GM23338 (cell line): Measurements from ENCODE around the gene SLC51A. TPM values are rescaled to one million over a fixed set of nuclear protein-coding genes. Genes with fewer than 3 reads are reported as not detected.

Source experiments
- ATAC-seq: fragments of 200-7000 bp; cut with Tn5 transposase; 3 replicates; pipeline ENCODE4 v1.9.1; 2020
- DNase-seq: peaks from one replicate; pipeline ENCODE4 v3.0.0-alpha.2; 2015; ENCODE audit warnings: low spot score
- H2AFZ ChIP-seq: fragments of 200-600 bp; sonication (generic); 2 replicates; pipeline ENCODE4 v1.8.0; 2016; ENCODE audit warnings: antibody characterized with exemption, mild to moderate bottlenecking, moderate library complexity
- H3F3A ChIP-seq: fragments of 200-600 bp; sonication (generic); replicated peaks from 2 replicates; pipeline ENCODE4 v1.8.0; 2017; ENCODE audit warnings: antibody characterized with exemption, mixed run types, low read depth
- H3K27ac ChIP-seq: fragments of 200-600 bp; sonication (generic); 2 replicates; pipeline ENCODE4 v1.6.1; 2016; ENCODE audit warnings: low read depth
- H3K27me3 ChIP-seq: fragments of 200-600 bp; sonication (generic); 2 replicates; pipeline ENCODE4 v1.8.0; 2016; ENCODE audit warnings: mild to moderate bottlenecking, mixed run types, moderate library complexity; ENCODE audit not compliant: insufficient read depth
- H3K36me3 ChIP-seq: fragments of 200-600 bp; sonication (generic); 2 replicates; pipeline ENCODE4 v1.8.0; 2016; ENCODE audit warnings: mild to moderate bottlenecking; ENCODE audit not compliant: insufficient read depth
- H3K4me1 ChIP-seq: fragments of 200-600 bp; sonication (generic); 2 replicates; pipeline ENCODE4 v1.8.0; 2016; ENCODE audit warnings: mild to moderate bottlenecking, moderate library complexity; ENCODE audit not compliant: insufficient read depth
- H3K4me2 ChIP-seq: fragments of 200-600 bp; sonication (generic); 2 replicates; pipeline ENCODE4 v1.7.1; 2017; ENCODE audit warnings: mixed run types
- H3K4me3 ChIP-seq: fragments of 200-600 bp; sonication (generic); 2 replicates; pipeline ENCODE4 v1.6.1; 2016; ENCODE audit warnings: mixed run types
- H3K79me2 ChIP-seq: fragments of 200-600 bp; sonication (generic); replicated peaks from 2 replicates; pipeline ENCODE4 v1.8.0; 2017; ENCODE audit warnings: mild to moderate bottlenecking; ENCODE audit not compliant: insufficient read depth
- H3K9me2 ChIP-seq: fragments of 200-600 bp; sonication (generic); 2 replicates; pipeline ENCODE4 v1.8.0; 2017; ENCODE audit not compliant: insufficient read depth
- H4K20me1 ChIP-seq: fragments of 200-600 bp; sonication (generic); replicated peaks from 2 replicates; pipeline ENCODE4 v1.8.0; 2017; ENCODE audit warnings: mild to moderate bottlenecking; ENCODE audit not compliant: insufficient read depth
- H3K27ac Mint-ChIP-seq: 2 replicates; pipeline ENCODE4 v1.8.0; 2020; ENCODE audit warnings: inconsistent platforms, mild to moderate bottlenecking, moderate library complexity, mixed read lengths
- H3K27me3 Mint-ChIP-seq: 3 replicates; pipeline ENCODE4 v1.8.0; 2022; ENCODE audit warnings: low read depth, mild to moderate bottlenecking, moderate library complexity, mixed read lengths, inconsistent platforms; ENCODE audit not compliant: insufficient read depth, poor library complexity
- H3K36me3 Mint-ChIP-seq: 3 replicates; pipeline ENCODE4 v1.8.0; 2021; ENCODE audit warnings: low read depth, mild to moderate bottlenecking, inconsistent platforms, moderate library complexity, mixed read lengths
- H3K4me1 Mint-ChIP-seq: 3 replicates; pipeline ENCODE4 v1.8.0; 2020; ENCODE audit warnings: mild to moderate bottlenecking, inconsistent platforms, mixed read lengths
- H3K4me3 Mint-ChIP-seq: 3 replicates; pipeline ENCODE4 v1.8.0; 2021; ENCODE audit warnings: moderate library complexity, mild to moderate bottlenecking, inconsistent platforms, mixed read lengths
- H3K9me3 Mint-ChIP-seq: 3 replicates; pipeline ENCODE4 v1.8.0; 2020; ENCODE audit warnings: moderate library complexity, mild to moderate bottlenecking, inconsistent platforms, mixed read lengths
- CREB1 ChIP-seq: fragments of 250-450 bp; sonication (Bioruptor Pico); IDR thresholded peaks from 2 replicates; pipeline ENCODE4 v1.5.0; 2020; ENCODE audit warnings: low read depth, mild to moderate bottlenecking, moderate library complexity
- CTCF ChIP-seq, 2 experiments: fragments of 200-600 bp in 1 of 2; sonication (generic) in 1 of 2; conservative IDR thresholded peaks; 2 replicates each; pipeline versions ENCODE4 v1.5.1 to v1.6.1; 2016 to 2017; ENCODE audit warnings: antibody characterized with exemption in 2 of 2, low read depth in 2 of 2, mild to moderate bottlenecking in 2 of 2, moderate library complexity in 1 of 2
- EZH2phosphoT487 ChIP-seq: fragments of 200-600 bp; sonication (generic); IDR thresholded peaks from one replicate; pipeline ENCODE4 v1.8.1; 2018; ENCODE audit warnings: antibody characterized with exemption; ENCODE audit not compliant: unreplicated experiment
- JUNB ChIP-seq: IDR thresholded peaks from one replicate; pipeline ENCODE4 v1.6.1; 2016; ENCODE audit warnings: antibody characterized with exemption; ENCODE audit not compliant: unreplicated experiment
- NANOG ChIP-seq: IDR thresholded peaks from 2 replicates; pipeline ENCODE4 v1.6.1; 2016; ENCODE audit warnings: antibody characterized with exemption, borderline replicate concordance
- POLR2AphosphoS5 ChIP-seq: IDR thresholded peaks from 2 replicates; pipeline ENCODE4 v1.6.1; 2016; ENCODE audit warnings: antibody characterized with exemption, low read depth
- STAT1 ChIP-seq: IDR thresholded peaks from one replicate; pipeline ENCODE4 v1.6.1; 2016; ENCODE audit warnings: antibody characterized with exemption; ENCODE audit not compliant: unreplicated experiment
- ZNF114 ChIP-seq: fragments of 250-450 bp; sonication (Bioruptor Pico); IDR thresholded peaks from 2 replicates; pipeline ENCODE4 v1.5.0; 2020; ENCODE audit warnings: mild to moderate bottlenecking, moderate library complexity
- ZNF462 ChIP-seq: fragments of 250-450 bp; sonication (Bioruptor Pico); IDR thresholded peaks from 2 replicates; pipeline ENCODE4 v1.5.0; 2020; ENCODE audit warnings: mild to moderate bottlenecking, moderate library complexity
- polyA plus RNA-seq: library from polyadenylated mRNA; unstranded; fragments of >200 nt; fragmentation: Nextera tagmentation; extraction: Ambion mirVana; gene quantifications from 2 replicates; pipeline ENCODE4 v1.2.1, GENCODE V29; 2016
- total RNA-seq: library from RNA; depleted of rRNA; stranded (reverse); fragments of >200 nt; shearing (Covaris generic); gene quantifications from 2 replicates; pipeline ENCODE4 v1.2.3, GENCODE V29; 2014

Gene SLC51A
- total and polyA plus RNA-seq, 2 experiments from 2014 or later: 4.0 to 6.7 TPM

- H2AFZ ChIP-seq: no peak overlapping the region
- H3K27ac Mint-ChIP-seq: peak overlapping the region; percentile 97
- no peaks in the 10 kb centered on the region for H3K27me3 ChIP-seq
- H3K27me3 Mint-ChIP-seq: no peaks in the 10 kb centered on the region
- H3K9me3 Mint-ChIP-seq: peaks cover 10% of the 10 kb centered on the region
- peaks cover 6% of the 10 kb centered on the region; the same call in 2 of the 3 replicates for H3K4me1 Mint-ChIP-seq
- H3K4me2 ChIP-seq: no peak overlapping the region
- no peak overlapping the region for H3K4me3 ChIP-seq
- H3K9me2 ChIP-seq: no peaks in the 10 kb centered on the region
- no peak overlapping the region for H3K4me3 Mint-ChIP-seq
- no peak for TF ChIP-seq NANOG
- TF ChIP-seq STAT1: no peak
- no peak for TF ChIP-seq ZNF462 (CRISPR knock-in tag)
- TF ChIP-seq CREB1 (CRISPR knock-in tag): no peak
- TF ChIP-seq ZNF114 (CRISPR knock-in tag): no peak
- TF ChIP-seq EZH2phosphoT487: no peak
- TF ChIP-seq JUNB: no peak
- TF ChIP-seq CTCF (conservative IDR thresholded peaks at IDR 0.05; ENCODE audit: low read depth in 2 of 2): no peak
- no peak for TF ChIP-seq POLR2AphosphoS5
- H3K27ac ChIP-seq: peak overlapping the region; percentile 70; the same call in 1 of the 2 replicates
- peaks cover 58% of the 10 kb centered on the region for H3K36me3 Mint-ChIP-seq
- H4K20me1 ChIP-seq: no peaks in the 10 kb centered on the region
- no peaks in the 10 kb centered on the region for H3K4me1 ChIP-seq
- H3K36me3 ChIP-seq: peaks cover 3% of the 10 kb centered on the region
- H3F3A ChIP-seq: no peaks in the 10 kb centered on the region
- peaks cover 8% of the 10 kb centered on the region for H3K79me2 ChIP-seq
- ATAC-seq: peak; percentile 86
- peak; percentile 48 for DNase-seq
Observed at GRCh38 chr3:196268284-196269163, 52.2 kb downstream of the SLC51A start.
